CD4-positive, alpha-beta T cell treated with Interleukin-6 at 100 ng/mL for 8 hours (primary cell): ENCODE results near the gene TPRN.
A peak's percentile ranks its signal among the peaks of the same experiment; 100 is the strongest.

Source experiments
- DNase-seq: peaks from one replicate; pipeline ENCODE4 v3.0.0-alpha.2; 2020; ENCODE audit warnings: mixed read lengths, low spot score

The TPRN gene

DNA sequence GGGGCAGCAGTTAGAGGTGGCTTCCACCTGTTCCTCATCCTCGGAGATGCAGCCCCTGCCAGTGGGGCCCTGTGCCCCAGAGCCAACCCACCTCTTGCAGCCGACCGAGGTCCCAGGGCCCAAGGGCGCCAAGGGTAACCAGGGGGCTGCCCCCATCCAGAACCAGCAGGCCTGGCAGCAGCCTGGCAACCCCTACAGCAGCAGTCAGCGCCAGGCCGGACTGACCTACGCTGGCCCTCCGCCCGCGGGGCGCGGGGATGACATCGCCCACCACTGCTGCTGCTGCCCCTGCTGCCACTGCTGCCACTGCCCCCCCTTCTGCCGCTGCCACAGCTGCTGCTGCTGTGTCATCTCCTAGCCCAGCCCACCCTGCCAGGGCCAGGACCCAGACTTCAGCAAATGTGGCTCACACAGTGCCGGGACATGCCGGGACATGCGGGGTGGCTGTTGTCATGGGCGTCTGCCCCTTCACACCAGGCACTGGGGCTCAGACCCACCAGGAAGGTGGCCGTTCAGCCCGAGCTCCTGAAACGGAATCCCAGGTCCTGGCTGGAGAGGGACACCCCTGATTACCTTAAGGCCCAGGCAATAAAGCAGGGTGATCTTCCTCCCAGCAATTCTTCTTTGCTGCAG, 25.3 kb upstream of the TPRN start:
- no peak for DNase-seq

DNA sequence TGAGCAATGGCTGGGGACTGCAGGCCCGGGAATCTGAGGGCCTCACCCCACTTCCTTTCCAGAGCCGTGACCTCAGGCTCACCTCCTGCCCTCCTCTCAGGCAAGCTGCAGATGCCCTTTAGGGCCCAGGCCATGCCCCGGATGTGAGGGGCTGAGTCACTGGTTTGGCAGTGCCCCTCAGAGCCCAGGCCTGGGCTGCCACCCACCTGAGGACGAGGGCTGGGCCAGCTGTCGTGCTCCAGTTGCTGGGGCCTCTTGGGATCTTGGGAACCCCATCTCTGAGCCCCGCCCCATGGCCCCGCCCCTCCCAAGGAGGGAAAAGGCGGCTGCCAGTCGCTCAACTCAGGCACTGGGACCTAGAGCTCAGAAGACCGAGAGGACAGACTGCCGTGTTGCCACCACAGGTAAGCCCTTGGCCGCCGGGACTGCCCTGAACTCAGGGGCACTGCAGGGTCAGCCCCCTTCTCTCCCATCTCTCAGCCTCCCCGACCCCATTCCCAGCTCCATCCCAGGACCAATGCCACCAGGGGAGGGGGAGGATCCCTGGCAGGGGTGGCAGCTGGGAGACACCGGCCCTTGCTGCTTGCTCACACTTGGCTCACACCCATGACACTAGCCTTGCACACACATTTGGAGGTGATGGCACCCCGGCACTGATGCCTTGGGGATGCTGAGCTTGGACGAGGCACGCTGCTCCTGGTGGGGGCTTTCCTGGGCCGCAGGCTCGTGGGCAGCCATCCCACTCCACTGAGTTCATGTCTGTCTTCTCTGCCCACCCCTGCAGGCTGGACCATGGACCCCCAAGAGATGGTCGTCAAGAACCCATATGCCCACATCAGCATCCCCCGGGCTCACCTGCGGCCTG, 24.5 kb upstream of the TPRN start, which contains the start of gene CYSRT1:
Gene CYSRT1 (plus strand): TSS at position 345 of the 865 bp plus-strand sequence. CDS start 448 bp downstream, at position 793.
- no peak for DNase-seq

DNA sequence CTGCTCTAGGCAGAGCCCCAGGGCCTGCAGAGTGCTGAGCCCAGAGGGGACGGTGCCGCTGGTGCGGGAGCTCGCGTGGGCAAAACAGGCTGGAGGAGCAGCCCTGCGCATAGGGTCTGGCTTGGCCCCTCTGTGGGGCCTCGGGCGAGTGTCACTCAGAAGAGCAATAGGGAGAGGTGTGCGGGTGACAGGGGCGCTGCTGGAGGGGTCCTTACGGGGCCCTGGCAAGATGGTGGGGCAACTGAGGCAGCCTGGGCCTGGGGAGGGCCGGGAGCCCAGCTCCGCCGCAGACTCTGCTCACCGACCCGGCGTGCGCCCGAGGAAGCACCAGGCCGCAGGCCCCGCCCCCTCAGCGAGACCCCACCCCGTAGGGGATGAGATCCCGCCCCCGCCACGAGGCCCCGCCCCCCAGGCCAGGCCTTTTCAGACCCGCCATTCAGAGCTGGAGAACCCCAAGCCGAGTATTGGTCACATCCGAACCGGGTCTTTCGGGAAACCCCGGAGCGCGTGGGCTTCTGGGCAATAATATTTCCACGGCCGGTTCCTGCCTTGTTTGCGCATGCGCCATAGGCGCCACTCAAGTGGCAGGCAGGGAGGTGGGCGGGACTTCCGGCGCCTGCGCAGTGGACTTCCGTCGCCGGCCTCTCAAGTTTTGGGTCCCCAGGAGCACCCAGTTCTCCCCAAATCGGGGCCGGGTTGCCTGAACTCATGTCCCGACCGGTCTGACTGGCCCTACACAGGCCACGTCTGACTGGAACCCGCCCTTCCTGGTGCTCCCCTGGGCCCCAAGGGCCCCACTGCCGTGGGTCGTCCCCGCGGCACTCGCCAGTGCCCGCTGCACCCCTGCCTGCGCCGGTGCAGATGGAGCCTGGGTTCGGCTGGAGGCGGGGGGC, 22.8 kb upstream of the TPRN start:
- peak; percentile 99 for DNase-seq

DNA sequence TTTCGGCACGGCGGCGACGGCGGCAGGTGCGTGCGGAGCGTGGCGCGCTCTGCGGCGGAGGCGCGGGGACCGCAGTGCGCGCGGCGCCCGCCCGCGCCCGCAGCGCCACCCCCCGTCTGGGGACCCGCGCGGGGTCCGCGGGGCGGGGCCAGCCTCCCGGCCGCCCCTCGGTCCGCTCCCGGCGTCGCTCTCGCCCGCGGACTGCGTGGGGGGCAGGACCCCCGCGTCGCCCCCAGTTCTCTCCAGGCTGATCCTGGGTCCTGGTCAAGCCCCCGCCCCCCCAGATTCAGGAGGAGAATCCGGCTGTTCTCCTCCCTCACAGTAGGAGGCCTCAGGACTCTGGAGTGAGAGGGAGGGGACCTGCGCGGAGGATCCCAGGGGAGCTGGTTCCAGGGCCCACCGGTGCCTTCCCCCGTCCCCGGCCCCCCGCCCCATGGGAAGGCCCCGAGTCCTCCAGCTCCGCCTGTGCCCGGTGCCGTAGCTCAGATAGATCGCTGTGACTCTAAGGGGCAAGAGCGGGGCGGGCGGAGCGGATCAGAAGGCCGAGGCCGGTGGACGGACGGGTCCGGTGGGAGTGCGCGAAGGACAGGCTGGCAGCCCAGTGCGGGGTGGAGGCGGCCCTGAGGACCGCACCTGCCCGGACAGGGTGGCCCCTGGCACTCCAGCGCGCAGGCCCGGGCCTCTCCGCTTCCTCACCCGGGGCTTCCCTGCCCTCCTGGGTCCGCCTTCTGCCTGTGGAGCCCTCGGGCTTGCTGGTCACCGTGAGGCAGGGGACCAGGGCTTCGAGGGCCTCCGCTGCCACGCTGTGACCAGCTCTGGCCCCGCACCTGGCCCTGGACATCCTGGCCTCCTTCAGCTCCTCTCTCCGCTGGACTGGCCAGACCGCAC, 21.9 kb upstream of the TPRN start, which contains the start of gene RNF208:
Gene RNF208 (minus strand): TSS at position 51 of the 888 bp plus-strand sequence. CDS start 1,028 bp downstream, outside the sequence.
- no peak for DNase-seq

DNA sequence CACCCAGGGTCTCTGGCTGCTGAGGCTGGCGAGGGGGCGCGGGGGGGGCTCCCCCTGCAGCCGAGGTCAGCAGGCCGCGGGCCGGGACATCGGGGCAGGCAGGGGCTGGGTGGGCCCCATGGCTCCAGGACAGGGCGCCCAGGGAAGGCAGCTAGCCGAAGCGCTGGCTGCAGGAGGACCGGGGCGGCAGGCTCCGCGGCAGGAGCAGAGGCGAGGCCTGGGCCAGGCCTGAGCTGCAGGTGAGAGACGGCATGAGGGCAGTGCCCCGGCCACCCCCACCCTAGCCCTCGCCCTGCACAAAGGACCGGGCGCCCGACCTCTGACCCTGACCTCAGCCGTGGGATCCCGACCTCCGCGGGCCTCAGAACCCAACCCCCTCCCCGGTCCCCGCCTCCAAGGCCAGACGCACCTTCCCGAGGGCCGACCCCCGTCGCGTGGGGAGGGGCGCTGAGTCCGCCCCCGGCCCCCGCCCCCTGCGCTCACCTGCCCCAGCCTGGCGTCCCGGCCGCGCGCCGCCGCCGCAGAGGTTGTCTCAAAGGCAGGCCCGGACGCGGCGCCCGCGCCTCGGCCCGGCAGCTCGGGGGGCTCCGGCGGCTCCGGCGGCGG, 21.1 kb upstream of the TPRN start:
- no peak for DNase-seq

DNA sequence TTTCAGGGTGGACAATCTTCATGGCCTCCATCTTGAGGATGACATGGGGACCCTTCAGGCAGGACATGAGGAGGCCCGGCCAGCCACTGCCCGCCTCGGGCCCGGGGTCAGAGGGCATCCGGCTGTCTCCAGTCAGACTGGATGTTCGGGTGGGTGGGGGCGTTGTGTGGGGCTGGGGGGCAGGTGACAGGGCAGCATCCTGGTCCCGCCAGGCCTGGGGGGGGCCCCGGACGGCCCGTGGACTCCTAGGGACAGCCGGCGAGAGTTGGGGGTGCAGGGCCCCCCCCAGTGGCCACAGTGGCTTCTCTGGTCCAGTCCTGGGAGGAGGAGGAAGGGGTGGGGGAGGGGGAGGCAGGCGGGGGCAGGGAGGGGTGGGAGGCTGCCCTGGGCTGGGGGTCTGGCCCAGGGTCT, 20.6 kb upstream of the TPRN start:
- DNase-seq: no peak

DNA sequence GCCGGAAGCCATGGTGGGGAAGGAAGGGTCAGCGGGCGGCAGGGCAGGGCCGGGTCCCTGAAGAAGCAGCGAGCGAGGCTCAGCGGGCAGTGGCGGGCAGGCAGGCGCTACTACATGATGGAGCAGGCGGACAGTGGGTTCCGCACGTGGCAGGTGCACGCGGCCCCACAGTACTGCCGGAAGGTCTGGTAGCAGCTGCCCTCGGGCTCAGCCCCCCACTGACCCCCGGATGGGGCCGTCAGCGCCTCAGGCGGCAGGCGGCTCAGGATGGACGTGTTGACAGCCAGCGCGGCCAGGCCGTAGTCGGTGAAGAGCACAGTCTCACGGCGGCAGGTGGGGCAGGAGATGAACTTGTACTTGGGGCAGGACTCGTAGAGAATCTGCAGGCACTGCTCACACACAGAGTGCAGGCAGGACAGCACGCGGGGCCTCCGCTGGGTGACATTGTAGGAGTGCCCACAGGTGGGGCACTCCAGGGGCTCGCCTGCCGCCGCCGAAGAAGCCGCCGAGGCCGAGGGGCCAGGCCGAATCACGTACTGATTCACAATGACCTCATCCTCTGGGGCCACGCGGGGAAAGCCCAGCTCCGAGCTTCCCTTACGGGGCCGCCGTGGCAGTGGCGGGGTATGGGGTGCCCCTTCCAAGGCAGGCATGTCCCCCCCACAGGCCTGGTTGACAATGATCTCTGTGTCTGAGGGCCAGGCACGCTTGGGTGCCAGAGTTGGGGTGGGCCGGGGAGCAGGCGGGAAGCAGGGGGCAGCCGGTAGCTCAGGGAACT, 20.0 kb upstream of the TPRN start:
- DNase-seq: no peak

DNA sequence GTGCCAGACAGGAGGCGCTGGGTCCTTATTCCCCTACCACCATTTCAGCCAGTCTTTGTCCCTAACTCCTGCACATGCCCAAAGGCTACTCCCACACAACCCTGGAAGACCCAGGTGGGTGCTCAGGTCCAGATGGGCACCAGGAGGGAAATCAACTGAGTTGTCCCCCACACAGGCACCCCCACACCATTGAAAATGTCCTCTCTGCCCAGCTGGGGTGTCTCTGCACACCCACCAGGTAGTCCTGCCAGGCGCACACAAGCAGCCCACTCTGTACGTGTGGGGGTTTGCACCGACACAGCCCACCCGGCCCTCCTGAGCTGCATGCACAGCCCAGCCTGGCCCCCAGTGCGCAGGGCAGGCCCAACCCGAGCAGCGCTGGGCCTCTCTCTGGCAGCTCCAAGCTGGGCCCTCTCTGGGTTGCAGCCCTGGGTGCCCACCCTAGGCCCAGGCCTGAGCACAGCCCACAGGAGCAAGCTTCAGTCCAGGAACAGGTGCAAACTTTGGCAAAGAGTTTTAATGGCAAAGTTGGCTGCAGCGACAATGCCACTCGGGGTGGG, 19.3 kb upstream of the TPRN start:
- DNase-seq: no peak

DNA sequence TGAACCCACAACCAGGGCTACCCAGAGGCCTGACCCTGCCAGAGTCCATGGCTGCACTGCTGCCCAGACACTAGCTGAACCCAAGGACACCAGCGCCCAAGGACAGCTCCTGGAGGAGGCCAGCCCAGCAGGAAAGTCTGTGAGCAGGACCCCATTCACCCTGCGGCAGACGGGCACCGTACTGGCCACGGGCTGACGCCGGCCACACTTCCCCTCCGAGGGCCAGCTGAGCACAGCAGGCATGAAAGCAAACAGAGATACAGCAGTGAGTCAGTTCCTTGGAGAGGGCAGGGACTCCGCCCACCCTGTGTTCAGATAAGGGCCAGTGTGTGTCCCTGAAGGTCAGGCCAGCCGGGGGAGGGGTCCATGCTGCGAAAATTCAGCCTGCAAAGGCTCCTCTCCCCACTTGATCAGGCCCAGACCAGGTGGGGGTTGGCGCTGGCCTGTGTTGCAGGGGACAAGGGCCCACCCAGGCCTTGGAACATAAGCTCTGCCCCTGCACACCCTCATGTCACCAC, 18.3 kb upstream of the TPRN start:
- DNase-seq: no peak

DNA sequence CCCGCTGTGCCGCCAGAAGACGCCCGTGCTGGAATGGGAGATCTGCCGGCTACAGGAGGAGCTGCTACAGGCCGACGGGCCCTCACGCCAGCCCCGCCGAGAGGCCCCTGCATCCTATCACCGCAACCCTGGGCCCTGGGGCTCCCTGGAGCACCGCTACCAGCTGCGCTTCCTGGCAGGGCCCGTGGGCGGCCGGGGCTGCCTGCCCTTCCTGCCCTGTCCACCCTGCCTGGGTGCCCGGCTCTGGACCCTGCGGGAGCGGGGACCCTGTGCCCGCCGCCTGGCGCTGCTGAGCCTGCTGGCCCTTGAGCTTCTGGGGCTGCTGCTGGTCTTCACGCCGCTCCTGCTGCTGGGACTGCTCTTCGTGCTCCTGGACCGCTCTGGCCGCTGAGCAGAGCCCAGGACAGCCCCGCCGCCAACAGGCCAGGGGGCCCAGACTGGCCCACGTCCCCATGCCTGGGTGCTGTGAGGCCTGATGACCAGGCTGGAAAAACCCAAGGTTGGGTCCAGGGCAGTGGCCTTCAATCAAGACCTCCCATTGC, 17.7 kb upstream of the TPRN start:
- DNase-seq: no peak

DNA sequence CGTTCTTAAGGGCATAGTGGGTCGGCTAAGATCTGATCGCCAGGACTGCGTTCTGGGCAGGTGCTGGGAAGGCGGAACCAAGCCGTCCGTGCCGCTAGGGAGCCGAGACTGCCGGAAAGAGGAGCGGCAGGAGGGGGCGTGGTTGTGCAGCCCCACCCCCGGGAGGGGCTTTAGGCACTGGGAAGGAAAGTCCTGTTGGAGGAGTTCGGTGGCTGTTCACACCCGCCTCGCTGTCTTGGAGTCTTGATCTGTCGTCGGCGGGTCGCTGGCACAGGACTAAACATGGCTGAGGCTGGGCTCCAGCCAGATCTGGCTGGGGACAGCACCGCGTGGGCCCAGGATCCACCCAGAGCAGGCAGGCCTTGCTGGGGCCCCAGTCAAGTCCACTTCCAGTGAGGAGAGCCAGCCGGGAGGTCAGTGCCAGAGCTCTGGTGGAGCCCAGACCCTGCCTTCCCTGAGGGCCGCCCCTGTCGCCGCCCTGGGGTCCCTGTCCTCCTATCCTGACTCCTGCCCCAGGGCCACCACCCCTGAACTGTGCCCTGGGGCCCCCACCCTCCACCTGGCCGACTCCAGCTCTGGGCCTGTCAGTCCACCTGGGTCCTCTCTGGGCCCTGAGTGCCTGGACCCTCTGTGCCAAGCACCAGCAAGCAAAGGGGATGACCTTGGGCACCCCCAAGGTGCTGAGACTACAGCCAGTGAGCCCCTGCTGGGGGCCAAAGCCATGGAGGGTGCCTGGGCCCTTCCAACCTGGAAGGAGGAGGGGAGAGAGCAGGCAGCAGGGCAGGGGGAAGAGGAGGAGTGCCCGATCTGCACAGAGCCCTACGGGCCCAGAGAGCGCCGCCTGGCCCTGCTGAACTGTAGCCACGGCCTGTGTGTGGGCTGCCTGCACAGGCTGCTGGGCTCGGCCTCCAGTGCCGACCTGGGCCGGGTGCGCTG, 17.0 kb upstream of the TPRN start:
- DNase-seq: no peak

DNA sequence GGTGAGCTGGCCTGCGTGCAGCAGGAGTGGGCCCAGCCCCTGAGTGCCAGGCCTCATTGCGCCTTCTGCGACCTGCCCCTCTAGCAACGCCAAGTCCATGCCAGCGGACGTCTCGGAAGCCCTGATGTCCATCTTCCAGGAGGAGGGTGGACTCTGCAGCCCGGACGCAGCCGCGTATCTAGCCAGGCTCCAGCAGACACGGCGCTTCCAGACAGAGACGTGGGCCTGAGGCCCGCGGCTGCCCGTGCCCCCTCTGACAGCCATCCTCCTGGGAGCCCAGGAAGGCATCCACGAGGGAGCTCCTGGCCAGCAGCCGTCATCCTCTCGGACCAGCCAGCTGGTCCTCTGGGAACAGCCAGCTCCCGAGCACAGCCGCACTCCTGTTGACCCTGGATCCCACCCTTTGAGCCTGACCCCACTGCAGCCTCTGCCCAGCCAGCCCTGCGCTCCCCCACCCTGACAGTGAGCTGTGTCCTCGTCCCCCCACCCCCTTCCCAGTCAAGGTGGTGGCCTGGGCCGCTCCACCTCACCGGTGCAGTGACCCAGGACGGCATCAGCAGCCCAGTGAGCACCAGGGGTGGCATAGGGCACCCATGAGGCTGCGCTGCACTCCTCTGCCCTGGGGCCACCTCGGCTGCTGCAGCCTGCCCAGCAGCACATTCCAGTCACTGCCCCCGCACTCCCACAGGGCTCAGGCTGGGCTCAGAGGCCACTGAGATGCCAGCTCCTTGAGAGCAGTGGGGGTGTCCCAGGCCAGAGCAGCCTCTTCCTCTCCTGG, 15.8 kb upstream of the TPRN start:
- DNase-seq: no peak

DNA sequence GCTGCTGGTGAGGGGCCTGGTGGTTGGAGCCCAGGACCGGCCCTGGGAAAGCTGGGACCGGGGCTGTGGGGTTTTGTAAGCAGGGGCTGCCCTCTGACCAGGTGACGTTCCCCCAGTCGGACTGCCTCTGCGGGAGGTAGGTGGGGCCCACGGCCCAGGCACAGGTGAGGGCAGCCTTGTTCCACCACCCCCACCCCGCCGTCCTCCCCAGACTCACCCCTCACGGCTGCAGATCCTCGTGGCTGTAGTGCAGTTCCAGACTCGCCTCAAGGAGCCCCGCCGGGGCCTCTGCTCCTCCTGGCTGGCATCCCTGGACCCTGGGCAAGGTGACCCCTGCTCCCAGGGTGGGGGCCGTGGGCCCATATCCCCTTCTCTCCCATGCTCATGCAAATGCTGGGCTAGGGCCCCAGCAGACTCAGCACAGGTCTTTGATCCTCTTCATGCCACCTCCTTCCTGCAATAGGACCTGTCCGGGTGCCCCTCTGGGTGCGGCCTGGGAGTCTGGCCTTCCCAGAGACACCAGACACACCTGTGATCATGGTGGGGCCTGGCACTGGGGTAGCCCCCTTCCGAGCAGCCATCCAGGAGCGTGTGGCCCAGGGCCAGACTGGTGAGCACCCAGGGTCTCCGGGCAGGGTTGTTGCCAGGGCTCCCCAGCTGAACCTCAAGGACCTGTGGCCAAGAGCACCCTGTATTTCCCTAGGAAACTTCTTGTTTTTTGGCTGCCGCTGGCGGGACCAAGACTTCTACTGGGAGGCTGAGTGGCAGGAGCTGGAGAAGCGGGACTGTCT, 14.8 kb upstream of the TPRN start:
- DNase-seq: no peak

DNA sequence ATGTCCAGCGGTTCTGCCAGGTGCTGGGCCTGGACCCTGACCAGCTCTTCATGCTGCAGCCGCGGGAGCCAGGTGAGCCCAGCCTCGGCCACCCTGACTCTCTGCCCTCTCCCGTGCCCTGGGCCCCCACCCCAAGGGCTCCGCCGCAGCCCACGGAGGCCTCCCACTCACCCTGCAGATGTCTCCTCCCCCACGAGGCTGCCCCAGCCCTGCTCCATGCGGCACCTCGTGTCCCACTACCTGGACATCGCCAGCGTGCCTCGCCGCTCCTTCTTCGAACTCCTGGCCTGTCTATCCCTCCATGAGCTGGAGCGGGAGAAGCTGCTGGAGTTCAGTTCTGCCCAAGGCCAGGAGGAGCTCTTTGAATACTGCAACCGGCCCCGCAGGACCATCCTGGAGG, 14.1 kb upstream of the TPRN start:
- no peak for DNase-seq

DNA sequence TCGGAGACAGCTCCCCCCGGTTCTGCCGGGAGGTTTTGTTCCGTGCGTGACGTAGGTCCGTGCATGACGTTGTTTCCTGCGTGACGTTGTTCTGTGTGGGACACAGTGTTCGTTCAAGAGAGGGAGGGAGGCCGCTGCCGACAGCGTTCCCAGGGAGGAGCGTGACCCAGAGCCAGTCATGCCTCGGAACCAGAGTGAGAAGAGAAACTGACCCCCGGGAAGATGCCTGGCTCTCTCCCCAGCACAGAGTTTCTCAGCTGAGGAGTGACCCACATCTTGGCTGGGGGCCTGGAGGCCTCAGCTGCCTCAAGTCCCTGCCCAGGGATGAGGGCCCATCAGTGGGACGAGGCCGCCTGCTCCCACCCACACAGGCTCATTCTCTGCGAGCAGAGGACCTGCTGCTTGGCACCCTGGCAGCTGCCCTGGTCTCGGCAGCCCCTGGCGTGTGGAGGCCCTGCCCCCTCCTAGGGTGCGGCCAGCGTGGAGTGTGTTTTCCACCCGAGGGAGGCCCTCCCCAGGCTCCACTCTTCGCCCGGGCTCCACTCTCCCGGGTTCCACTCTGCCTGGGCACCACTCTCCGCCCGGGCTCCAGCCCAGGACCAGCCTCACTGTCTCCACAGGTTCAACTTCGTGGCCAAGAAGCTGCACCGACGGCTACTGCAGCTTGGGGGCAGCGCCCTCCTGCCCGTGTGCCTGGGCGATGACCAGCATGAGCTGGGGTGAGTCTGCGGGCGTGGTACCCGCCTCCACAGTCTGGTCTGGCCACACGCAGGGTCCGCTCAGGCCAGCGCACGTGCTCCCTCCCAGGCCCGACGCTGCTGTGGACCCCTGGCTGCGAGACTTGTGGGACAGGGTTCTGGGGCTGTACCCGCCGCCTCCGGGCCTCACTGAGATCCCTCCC, 12.9 kb upstream of the TPRN start:
- no peak for DNase-seq
